Thoracic aorta (tissue), 2 donors: ENCODE measurements around the gene TENM3. TPM values are rescaled to one million over a fixed set of nuclear protein-coding genes. Genes with fewer than 3 reads are reported as not detected.

Experiments
- ATAC-seq: fragments of 150-250 bp; one replicate; pipeline ENCODE4 v1.8.0; 2017; ENCODE audit warnings: low read depth; ENCODE audit not compliant: insufficient number of reproducible peaks, low FRiP score
- DNase-seq: peaks from one replicate; pipeline ENCODE4 v3.0.0-alpha.2; 2020; ENCODE audit warnings: low spot score
- H3K27ac ChIP-seq, 2 donors: fragments of 200-600 bp; sonication (generic); 1 replicate in 1 of 2; 2 replicates in 1 of 2; pipeline ENCODE4 v1.5.1; 2016; ENCODE audit warnings: mild to moderate bottlenecking in 2 of 2, moderate library complexity in 2 of 2
- H3K27me3 ChIP-seq: fragments of 200-600 bp; sonication (generic); replicated peaks from 2 replicates; pipeline ENCODE4 v1.6.0; 2016; ENCODE audit warnings: mild to moderate bottlenecking; ENCODE audit not compliant: insufficient read depth
- H3K36me3 ChIP-seq: fragments of 200-600 bp; sonication (generic); one replicate; pipeline ENCODE4 v1.5.1; 2016
- H3K4me1 ChIP-seq, 2 donors: fragments of 200-600 bp; sonication (generic); 1 replicate in 1 of 2; 2 replicates in 1 of 2; pipeline versions ENCODE4 v1.5.1 to v1.6.0; 2016; ENCODE audit warnings: low read depth in 2 of 2, mild to moderate bottlenecking in 1 of 2; ENCODE audit not compliant: control insufficient read depth in 1 of 2
- H3K4me3 ChIP-seq: fragments of 200-600 bp; sonication (generic); 2 replicates; pipeline ENCODE4 v1.5.1; 2016; ENCODE audit warnings: mild to moderate bottlenecking
- H3K9me3 ChIP-seq: fragments of 200-600 bp; sonication (generic); 2 replicates; pipeline ENCODE4 v1.5.1; 2016
- CTCF ChIP-seq: fragments of 200-600 bp; sonication (generic); IDR thresholded peaks from one replicate; pipeline ENCODE4 v1.5.1; 2019; ENCODE audit warnings: antibody characterized with exemption
- total RNA-seq, 2 donors: library from RNA; depleted of rRNA; stranded (reverse); fragments of >200 nt; gene quantifications; one replicate each; pipeline versions ENCODE4 v1.1.0 to v1.2.3, GENCODE V29; 2016

Gene TENM3
- total RNA-seq, 2 donors from 2014 or later: 0.68 to 8.0 TPM

- Histone ChIP-seq H3K4me1 (no peaks in the 10 kb centered on the region), H3K4me3 (no peak overlapping the region), H3K27me3 (no peaks in the 10 kb centered on the region), H3K36me3 (no peaks in the 10 kb centered on the region), H3K9me3 (no peaks in the 10 kb centered on the region), H3K27ac (no peak overlapping the region)
- ATAC-seq (no peak), DNase-seq (no peak)
- TF ChIP-seq CTCF: no peak
These were observed 456.6 kb downstream of the TENM3 start for GRCh38 chr4:182699795-182700194.

GRCh38 chr4:182700362-182701160 is 457.4 kb downstream of the TENM3 start:
- ATAC-seq: no peak
- Histone ChIP-seq H3K4me1 (no peaks in the 10 kb centered on the region), H3K36me3 (no peaks in the 10 kb centered on the region), H3K4me3 (no peak overlapping the region), H3K9me3 (no peaks in the 10 kb centered on the region), H3K27me3 (no peaks in the 10 kb centered on the region), H3K27ac (no peak overlapping the region)
- no peak for TF ChIP-seq CTCF
- DNase-seq: no peak

- no peak overlapping the region for H3K4me3 ChIP-seq
- no peaks in the 10 kb centered on the region for H3K27me3 ChIP-seq
- no peak for TF ChIP-seq CTCF
- no peaks in the 10 kb centered on the region for H3K9me3 ChIP-seq
- no peak for ATAC-seq
- H3K4me1 ChIP-seq: no peaks in the 10 kb centered on the region
- H3K36me3 ChIP-seq: no peaks in the 10 kb centered on the region
- no peak overlapping the region for H3K27ac ChIP-seq
- DNase-seq: no peak
These were observed 460.9 kb downstream of the TENM3 start for GRCh38 chr4:182704077-182704476.

DNA sequence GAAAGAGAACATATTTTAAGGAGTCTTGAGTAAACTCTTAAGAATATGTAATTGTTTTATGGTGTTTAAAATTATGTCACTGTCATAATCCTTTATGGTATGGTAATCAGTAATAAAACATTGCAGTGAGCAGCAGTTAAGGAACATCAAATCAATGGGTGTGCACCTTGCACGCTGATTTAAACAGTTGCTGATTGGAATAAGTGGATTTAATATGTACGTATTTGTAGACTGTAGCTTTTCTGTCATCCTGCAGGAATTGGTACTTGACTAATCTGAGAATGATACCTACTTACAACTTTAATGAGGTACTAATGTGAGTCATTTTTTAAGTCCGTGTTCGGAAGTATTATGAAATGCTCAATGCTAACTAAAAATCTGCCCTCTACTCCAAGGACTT is 461.7 kb downstream of the TENM3 start:
- no peaks in the 10 kb centered on the region for H3K4me1 ChIP-seq
- H3K4me3 ChIP-seq: no peak overlapping the region
- H3K9me3 ChIP-seq: no peaks in the 10 kb centered on the region
- no peak for ATAC-seq
- no peaks in the 10 kb centered on the region for H3K27me3 ChIP-seq
- H3K27ac ChIP-seq: no peak overlapping the region
- H3K36me3 ChIP-seq: no peaks in the 10 kb centered on the region
- DNase-seq: no peak
- TF ChIP-seq CTCF: no peak

DNA sequence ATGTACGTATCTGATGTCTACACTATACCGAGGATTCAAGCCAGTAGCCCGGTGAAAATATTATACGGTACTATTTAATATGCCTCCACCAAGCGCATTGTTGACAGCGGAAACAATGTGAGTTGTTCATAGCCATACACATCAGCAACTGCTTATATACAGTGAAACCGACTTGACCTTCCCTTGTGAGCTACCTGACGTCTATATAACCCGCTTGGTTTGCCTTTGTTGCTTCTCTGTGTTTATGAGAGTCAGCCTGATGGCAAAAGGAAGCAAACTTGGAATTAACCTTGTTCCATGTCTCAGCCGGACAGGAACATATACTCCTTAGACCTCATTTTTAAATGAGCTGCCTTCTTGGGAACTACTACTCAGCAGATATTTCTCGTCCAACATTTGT is 462.2 kb downstream of the TENM3 start:
- Histone ChIP-seq H3K9me3 (no peaks in the 10 kb centered on the region), H3K4me1 (no peaks in the 10 kb centered on the region), H3K27me3 (no peaks in the 10 kb centered on the region), H3K4me3 (no peak overlapping the region), H3K27ac (no peak overlapping the region), H3K36me3 (no peaks in the 10 kb centered on the region)
- no peak for ATAC-seq
- DNase-seq: no peak
- no peak for TF ChIP-seq CTCF
